ENCODE data around the gene ARHGAP44.

Gene ARHGAP44, protein sequence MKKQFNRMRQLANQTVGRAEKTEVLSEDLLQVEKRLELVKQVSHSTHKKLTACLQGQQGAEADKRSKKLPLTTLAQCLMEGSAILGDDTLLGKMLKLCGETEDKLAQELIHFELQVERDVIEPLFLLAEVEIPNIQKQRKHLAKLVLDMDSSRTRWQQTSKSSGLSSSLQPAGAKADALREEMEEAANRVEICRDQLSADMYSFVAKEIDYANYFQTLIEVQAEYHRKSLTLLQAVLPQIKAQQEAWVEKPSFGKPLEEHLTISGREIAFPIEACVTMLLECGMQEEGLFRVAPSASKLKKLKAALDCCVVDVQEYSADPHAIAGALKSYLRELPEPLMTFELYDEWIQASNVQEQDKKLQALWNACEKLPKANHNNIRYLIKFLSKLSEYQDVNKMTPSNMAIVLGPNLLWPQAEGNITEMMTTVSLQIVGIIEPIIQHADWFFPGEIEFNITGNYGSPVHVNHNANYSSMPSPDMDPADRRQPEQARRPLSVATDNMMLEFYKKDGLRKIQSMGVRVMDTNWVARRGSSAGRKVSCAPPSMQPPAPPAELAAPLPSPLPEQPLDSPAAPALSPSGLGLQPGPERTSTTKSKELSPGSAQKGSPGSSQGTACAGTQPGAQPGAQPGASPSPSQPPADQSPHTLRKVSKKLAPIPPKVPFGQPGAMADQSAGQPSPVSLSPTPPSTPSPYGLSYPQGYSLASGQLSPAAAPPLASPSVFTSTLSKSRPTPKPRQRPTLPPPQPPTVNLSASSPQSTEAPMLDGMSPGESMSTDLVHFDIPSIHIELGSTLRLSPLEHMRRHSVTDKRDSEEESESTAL

DNA sequence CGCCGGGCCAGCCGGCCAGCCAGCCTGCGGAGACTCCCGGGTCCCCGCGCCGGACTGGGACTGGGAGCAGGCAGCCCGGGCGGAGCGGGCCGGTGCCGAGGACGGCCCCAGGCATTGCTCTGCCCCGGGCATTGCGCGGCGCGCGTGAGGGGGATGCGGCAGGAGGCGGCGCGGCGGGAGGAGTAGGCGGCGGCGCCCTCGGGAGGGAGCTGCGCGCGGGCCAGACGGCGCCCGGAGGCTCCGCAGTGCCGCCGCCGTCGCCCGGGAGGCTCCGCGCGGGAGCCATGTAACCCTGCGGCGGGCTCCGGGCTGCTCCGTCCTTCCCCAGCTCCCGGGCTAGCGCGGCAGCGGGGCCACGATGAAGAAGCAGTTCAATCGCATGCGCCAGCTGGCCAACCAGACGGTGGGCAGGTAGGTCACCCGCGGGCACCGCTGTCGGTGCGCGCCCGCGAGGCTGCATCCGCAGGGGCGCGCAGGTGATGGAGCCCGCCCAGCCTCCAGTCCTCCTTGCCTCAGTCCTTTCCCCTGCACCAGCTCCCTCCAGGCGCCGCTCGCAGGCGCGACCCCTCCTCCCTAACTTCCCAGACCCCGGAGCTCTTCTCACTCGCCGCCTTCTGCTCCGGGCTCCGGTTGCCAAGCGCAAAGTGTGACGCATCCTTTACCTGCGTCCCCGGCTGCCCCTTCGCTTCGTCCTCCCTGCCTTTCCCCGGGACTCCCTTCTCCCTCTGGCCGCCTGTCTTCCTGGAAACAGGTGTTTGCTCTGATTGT is at the start of gene ARHGAP44:
TSS of gene ARHGAP44 (plus strand) at position 18 of the 768 bp plus-strand sequence. CDS start at position 359, 341 bp downstream.
- Histone ChIP-seq H3K79me2 (ENCODE audit: control insufficient read depth, insufficient read depth, low read length, unreplicated experiment) (no peaks in the 10 kb centered on the region), H2AFZ (ENCODE audit: low read length, unreplicated experiment) (peak within 1 kb of the TSS; percentile 86), H3K27me3 (ENCODE audit: insufficient read depth, low read length) (peaks cover 60% of the 10 kb centered on the region), H3K27ac (ENCODE audit: low read depth, low read length) (no peak within 1 kb of the TSS), H3K4me1 (ENCODE audit: control insufficient read depth, insufficient read depth, low read length, unreplicated experiment) (no peaks in the 10 kb centered on the region), H3K36me3 (ENCODE audit: insufficient read depth, low read length) (no peaks in the 10 kb centered on the region), H3K4me3 (ENCODE audit: low read depth, low read length) (peak within 1 kb of the TSS; percentile 84)

DNA sequence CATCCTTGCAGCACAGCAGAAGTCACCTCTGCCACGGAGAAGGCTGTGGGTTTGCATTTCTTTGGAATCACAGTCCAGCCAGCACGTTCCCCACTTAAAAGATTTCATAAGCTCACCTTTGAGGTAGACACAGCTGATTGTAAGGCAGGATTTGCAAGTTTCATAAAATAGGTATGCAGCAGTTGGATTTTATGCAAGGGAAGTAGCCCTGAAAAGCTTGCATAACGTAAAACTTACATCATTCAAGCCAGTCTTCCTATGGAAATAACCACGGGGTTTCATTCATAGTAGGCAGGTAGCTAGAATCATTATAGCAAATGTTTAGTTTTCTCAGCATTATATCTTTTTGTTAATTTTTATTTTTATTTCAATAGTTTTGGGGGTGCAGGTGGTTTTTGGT is 49.8 kb upstream of the ARHGAP44 start:
- Histone ChIP-seq H3K27ac (ENCODE audit: low read depth, low read length) (no peak overlapping the region), H3K79me2 (ENCODE audit: control insufficient read depth, insufficient read depth, low read length, unreplicated experiment) (no peaks in the 10 kb centered on the region), H3K4me3 (ENCODE audit: low read depth, low read length) (no peak overlapping the region), H3K4me1 (ENCODE audit: control insufficient read depth, insufficient read depth, low read length, unreplicated experiment) (peaks cover 6% of the 10 kb centered on the region), H3K36me3 (ENCODE audit: insufficient read depth, low read length) (no peaks in the 10 kb centered on the region), H2AFZ (ENCODE audit: low read length, unreplicated experiment) (no peak overlapping the region), H3K27me3 (ENCODE audit: insufficient read depth, low read length) (no peaks in the 10 kb centered on the region)

DNA sequence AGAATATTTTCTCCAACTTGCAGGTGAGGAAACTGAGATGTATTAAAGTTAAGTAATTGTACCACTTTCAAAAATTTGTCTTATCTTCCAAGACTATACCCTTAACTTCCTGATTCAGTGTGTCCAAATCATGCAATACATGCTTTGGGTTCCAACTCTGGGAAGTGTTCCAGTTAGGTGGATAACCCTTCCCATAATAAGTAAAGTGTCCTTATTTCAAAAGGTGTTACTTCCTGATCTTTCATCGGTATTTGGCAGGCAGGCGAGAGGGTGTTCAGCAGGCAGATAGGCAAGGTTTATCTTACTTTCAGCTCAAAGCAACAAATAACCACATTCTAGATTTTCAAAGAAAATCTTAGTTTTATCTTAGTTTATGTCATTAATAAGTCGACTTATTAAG is 46.3 kb upstream of the ARHGAP44 start:
- no peak overlapping the region for H3K27ac ChIP-seq (ENCODE audit: low read depth, low read length)
- no peaks in the 10 kb centered on the region for H3K79me2 ChIP-seq (ENCODE audit: control insufficient read depth, insufficient read depth, low read length, unreplicated experiment)
- peaks cover 7% of the 10 kb centered on the region for H3K4me1 ChIP-seq (ENCODE audit: control insufficient read depth, insufficient read depth, low read length, unreplicated experiment)
- no peaks in the 10 kb centered on the region for H3K36me3 ChIP-seq (ENCODE audit: insufficient read depth, low read length)
- H3K4me3 ChIP-seq (ENCODE audit: low read depth, low read length) = no peak overlapping the region
- no peaks in the 10 kb centered on the region for H3K27me3 ChIP-seq (ENCODE audit: insufficient read depth, low read length)
- no peak overlapping the region for H2AFZ ChIP-seq (ENCODE audit: low read length, unreplicated experiment)

DNA sequence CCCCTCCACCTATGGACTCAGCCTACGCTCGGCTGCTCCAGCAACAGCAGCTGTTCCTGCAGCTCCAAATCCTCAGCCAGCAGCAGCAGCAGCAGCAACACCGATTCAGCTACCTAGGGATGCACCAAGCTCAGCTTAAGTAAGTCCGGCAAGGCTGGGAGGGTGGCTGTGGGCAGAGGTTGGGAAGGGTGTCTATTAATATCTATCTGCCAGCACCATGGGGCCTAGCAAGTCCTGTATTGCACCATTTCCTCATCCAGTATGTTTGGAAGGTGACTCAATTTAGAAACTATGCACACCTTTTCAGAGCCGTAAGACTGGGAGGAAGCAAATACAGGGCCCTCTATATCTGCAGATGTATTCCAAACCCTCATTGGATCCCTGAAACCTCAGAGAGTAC is 45.0 kb upstream of the ARHGAP44 start:
- H3K27ac ChIP-seq (ENCODE audit: low read depth, low read length) = no peak overlapping the region
- H3K4me3 ChIP-seq (ENCODE audit: low read depth, low read length) = no peak overlapping the region
- H3K79me2 ChIP-seq (ENCODE audit: control insufficient read depth, insufficient read depth, low read length, unreplicated experiment) = no peaks in the 10 kb centered on the region
- H3K4me1 ChIP-seq (ENCODE audit: control insufficient read depth, insufficient read depth, low read length, unreplicated experiment) = peaks cover 7% of the 10 kb centered on the region
- no peaks in the 10 kb centered on the region for H3K27me3 ChIP-seq (ENCODE audit: insufficient read depth, low read length)
- H2AFZ ChIP-seq (ENCODE audit: low read length, unreplicated experiment) = no peak overlapping the region
- no peaks in the 10 kb centered on the region for H3K36me3 ChIP-seq (ENCODE audit: insufficient read depth, low read length)

DNA sequence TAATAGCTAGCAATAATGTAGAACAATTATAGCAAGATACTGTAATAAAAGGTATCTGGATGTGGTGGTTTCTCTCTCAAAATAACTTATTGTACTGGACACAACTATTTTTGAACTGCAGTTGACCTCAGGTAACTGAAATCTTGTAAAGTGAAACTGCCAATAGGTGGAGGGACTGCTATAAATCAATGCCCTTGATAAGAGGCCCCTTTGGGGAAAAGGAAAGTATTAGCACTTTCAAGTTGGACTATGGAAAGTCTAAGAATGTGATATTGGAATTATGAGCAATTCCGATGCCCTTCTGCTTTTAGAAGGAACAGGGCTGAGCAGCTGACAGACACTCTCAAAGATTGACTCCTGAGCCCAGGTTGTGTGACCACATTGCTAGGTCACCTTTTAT is 44.5 kb upstream of the ARHGAP44 start:
- peaks cover 7% of the 10 kb centered on the region for H3K4me1 ChIP-seq (ENCODE audit: control insufficient read depth, insufficient read depth, low read length, unreplicated experiment)

DNA sequence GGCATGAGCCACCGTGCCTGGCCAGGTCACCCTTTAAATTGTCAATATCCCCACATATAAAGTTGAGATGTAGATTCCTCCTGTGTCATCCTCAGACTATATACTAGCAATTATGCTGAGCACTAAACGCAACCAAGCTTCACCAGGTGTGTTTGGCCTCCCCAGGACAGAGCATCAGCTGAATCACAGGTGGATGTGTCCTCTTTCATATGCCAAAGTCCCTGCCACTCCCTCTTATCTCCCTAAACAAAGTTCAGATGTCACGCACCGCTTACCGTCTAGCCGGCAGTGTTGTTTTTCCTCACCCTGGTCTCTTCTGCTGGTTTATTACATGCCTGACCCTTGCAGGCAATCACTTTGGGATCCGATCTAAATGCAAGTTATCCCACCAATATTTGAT is 43.8 kb upstream of the ARHGAP44 start:
- H3K4me3 ChIP-seq (ENCODE audit: low read depth, low read length) = no peak overlapping the region
- H2AFZ ChIP-seq (ENCODE audit: low read length, unreplicated experiment) = no peak overlapping the region
- no peaks in the 10 kb centered on the region for H3K79me2 ChIP-seq (ENCODE audit: control insufficient read depth, insufficient read depth, low read length, unreplicated experiment)
- H3K27me3 ChIP-seq (ENCODE audit: insufficient read depth, low read length) = no peaks in the 10 kb centered on the region
- no peak overlapping the region for H3K27ac ChIP-seq (ENCODE audit: low read depth, low read length)
- H3K36me3 ChIP-seq (ENCODE audit: insufficient read depth, low read length) = no peaks in the 10 kb centered on the region
- peaks cover 7% of the 10 kb centered on the region for H3K4me1 ChIP-seq (ENCODE audit: control insufficient read depth, insufficient read depth, low read length, unreplicated experiment)

More for the DNA sequence above, 44.5 kb upstream of the ARHGAP44 start:
- Histone ChIP-seq H2AFZ (ENCODE audit: low read length, unreplicated experiment) (no peak overlapping the region), H3K4me3 (ENCODE audit: low read depth, low read length) (no peak overlapping the region), H3K27ac (ENCODE audit: low read depth, low read length) (no peak overlapping the region), H3K79me2 (ENCODE audit: control insufficient read depth, insufficient read depth, low read length, unreplicated experiment) (no peaks in the 10 kb centered on the region), H3K27me3 (ENCODE audit: insufficient read depth, low read length) (no peaks in the 10 kb centered on the region), H3K36me3 (ENCODE audit: insufficient read depth, low read length) (no peaks in the 10 kb centered on the region)

DNA sequence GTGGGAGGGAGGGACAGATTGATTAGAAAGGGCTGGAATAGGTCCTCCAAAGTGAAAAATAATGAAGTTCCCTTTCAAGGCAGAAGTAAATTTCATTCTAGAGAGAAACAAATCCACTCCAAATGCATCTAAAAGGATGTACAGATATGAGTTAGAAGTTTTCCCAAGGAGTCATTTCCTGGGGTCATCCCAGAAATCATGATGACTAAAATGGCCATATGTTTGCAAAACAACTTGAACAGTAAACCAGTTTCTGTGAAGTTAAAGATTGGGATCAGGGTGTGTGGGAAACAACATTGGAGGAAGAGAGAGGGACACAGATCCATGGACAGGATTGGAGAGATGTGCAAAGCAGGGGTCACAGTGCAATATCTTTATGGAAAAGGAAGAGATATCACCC is 32.5 kb upstream of the ARHGAP44 start:
- Histone ChIP-seq H3K27ac (ENCODE audit: low read depth, low read length) (peak overlapping the region; percentile 26; the same call in 1 of the 2 replicates), H3K27me3 (ENCODE audit: insufficient read depth, low read length) (no peaks in the 10 kb centered on the region; the same call in 1 of the 2 replicates), H3K4me3 (ENCODE audit: low read depth, low read length) (no peak overlapping the region), H3K4me1 (ENCODE audit: control insufficient read depth, insufficient read depth, low read length, unreplicated experiment) (peaks cover 11% of the 10 kb centered on the region), H3K79me2 (ENCODE audit: control insufficient read depth, insufficient read depth, low read length, unreplicated experiment) (no peaks in the 10 kb centered on the region), H2AFZ (ENCODE audit: low read length, unreplicated experiment) (no peak overlapping the region), H3K36me3 (ENCODE audit: insufficient read depth, low read length) (no peaks in the 10 kb centered on the region)

DNA sequence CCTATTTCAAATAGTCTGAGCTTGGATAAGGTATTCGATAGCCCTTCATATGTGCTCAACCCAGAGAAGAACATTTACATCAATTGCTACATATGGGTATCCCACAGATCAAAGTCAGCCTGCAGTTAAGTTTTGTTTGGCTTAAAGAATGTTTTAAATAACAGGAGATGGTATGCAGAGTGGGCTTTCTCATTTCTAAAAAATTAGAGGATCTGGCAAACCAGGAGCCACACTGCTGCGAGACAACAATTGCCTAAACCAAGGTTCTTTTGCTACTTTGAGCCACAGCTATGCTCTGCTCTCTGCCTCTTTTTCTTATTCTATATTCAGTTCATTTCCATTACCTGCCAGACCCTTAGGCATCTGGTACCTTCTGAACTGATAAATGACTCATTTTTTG is 30.2 kb upstream of the ARHGAP44 start:
- no peak overlapping the region for H3K4me3 ChIP-seq (ENCODE audit: low read depth, low read length)
- H2AFZ ChIP-seq (ENCODE audit: low read length, unreplicated experiment) = no peak overlapping the region
- H3K27me3 ChIP-seq (ENCODE audit: insufficient read depth, low read length) = peaks cover 7% of the 10 kb centered on the region; the same call in 1 of the 2 replicates
- no peak overlapping the region for H3K27ac ChIP-seq (ENCODE audit: low read depth, low read length)
- no peaks in the 10 kb centered on the region for H3K79me2 ChIP-seq (ENCODE audit: control insufficient read depth, insufficient read depth, low read length, unreplicated experiment)
- peaks cover 11% of the 10 kb centered on the region for H3K4me1 ChIP-seq (ENCODE audit: control insufficient read depth, insufficient read depth, low read length, unreplicated experiment)
- no peaks in the 10 kb centered on the region for H3K36me3 ChIP-seq (ENCODE audit: insufficient read depth, low read length)

DNA sequence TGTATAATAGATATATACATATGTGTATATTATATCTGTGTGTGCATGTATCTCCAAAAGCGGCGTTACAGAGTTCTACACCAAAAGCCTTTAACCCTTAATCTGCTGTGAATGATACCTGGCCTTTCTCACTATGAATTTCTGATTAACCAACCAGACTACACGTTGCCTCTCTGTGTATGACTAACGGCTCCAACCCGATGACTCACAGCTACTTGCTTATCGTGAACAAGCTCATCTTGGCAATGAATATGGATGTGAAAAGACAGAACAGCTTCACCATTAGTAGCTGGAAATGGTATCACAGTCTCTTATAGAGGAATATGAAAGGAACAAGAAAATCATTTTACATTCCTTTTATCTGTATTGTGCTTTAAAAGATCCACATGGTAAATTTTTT is 23.8 kb upstream of the ARHGAP44 start:
- H2AFZ ChIP-seq (ENCODE audit: low read length, unreplicated experiment) = no peak overlapping the region
- H3K79me2 ChIP-seq (ENCODE audit: control insufficient read depth, insufficient read depth, low read length, unreplicated experiment) = no peaks in the 10 kb centered on the region
- H3K27me3 ChIP-seq (ENCODE audit: insufficient read depth, low read length) = peaks cover 7% of the 10 kb centered on the region; the same call in 1 of the 2 replicates
- H3K4me3 ChIP-seq (ENCODE audit: low read depth, low read length) = no peak overlapping the region
- no peak overlapping the region for H3K27ac ChIP-seq (ENCODE audit: low read depth, low read length)
- H3K4me1 ChIP-seq (ENCODE audit: control insufficient read depth, insufficient read depth, low read length, unreplicated experiment) = no peaks in the 10 kb centered on the region
- H3K36me3 ChIP-seq (ENCODE audit: insufficient read depth, low read length) = no peaks in the 10 kb centered on the region

DNA sequence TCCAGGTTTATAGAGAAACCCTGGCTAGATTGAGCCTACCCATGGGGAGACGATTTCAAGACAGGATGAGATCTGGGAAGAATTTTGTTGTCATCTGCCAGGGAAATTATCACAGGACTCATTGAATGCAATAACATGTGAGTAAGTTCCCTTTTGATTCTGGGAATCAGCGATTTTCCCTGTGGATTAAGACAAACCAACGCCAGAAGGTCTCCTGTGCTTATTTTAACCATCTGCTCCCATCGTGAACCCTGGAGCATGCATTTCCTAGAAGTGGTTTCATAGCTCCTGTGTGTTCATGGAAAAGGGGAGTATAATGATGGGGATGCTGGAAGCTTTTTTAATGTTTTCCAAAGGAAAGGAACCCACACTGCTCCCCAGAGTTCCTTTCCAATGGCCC is 21.0 kb upstream of the ARHGAP44 start:
- Histone ChIP-seq H3K79me2 (ENCODE audit: control insufficient read depth, insufficient read depth, low read length, unreplicated experiment) (no peaks in the 10 kb centered on the region), H3K4me1 (ENCODE audit: control insufficient read depth, insufficient read depth, low read length, unreplicated experiment) (no peaks in the 10 kb centered on the region), H3K36me3 (ENCODE audit: insufficient read depth, low read length) (no peaks in the 10 kb centered on the region), H3K27me3 (ENCODE audit: insufficient read depth, low read length) (peaks cover 14% of the 10 kb centered on the region), H3K4me3 (ENCODE audit: low read depth, low read length) (no peak overlapping the region), H3K27ac (ENCODE audit: low read depth, low read length) (no peak overlapping the region), H2AFZ (ENCODE audit: low read length, unreplicated experiment) (no peak overlapping the region)

Data from ACC112 (cell line).